SIG-M5 treated with dmso at 0.1 percent for 504 hours (cell line): ENCODE data around the gene PAGE4.

Experiments
- DNase-seq: peaks from one replicate; lab custom pipeline; 2025; ENCODE audit not compliant: unreplicated experiment; lab: John Stamatoyannopoulos, UW

Gene PAGE4

GRCh38 chrX:49868739-49869138 is 39.6 kb downstream of the PAGE4 start:
- no peak for DNase-seq

DNA sequence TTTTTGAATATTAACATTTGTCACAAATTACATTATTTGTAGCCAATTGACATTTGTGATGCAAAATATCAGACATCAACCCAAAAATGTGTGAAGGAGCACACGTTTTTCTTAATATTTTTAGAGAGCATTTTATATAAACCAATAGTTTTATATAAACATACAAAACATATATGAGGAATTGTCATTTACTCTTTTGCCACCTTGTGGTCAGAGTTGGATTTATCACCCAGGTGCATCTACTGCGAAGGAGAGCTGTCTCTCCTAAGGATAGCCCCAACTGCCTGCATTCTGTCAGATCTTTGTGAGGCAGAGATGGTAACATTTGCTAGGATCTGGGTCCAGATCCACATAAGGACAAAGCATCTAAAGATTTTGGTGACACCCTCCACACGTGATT is 47.6 kb downstream of the PAGE4 start:
- peak; percentile 0 for DNase-seq

DNA sequence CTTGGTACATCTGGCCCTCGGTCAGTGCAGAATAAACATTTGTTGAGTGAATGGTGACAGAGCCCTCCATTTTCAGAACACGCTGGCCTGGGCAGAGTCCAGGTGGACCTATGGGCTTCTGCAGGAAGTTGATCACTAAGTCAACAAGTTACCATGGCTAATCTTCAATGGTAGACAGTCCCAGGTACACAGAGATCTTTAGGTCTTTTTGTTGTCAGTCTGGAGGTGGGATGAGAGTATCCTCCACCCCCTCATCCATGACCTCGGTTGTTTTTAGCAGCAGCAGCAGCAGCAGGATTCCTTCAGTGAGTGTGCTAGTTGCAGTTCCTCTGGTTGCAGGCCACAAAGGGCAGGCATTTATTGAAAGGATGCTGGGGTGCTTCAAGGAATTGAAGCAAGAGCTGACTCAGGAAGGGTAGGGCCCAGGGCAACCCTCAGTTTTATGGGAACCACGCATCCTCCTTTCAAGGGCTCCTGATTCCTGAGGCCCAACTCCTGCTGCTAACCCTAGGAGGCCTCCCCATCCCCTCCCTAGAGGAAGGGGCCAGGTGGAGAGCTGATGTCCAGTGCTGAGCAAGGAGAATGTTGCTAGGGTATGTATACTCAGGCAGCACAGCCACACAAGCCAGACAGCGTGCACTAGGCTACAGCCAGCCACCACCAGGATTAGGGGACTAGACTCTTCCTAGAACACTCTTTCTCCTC is 48.4 kb downstream of the PAGE4 start:
- DNase-seq, result peak; percentile 4

DNA sequence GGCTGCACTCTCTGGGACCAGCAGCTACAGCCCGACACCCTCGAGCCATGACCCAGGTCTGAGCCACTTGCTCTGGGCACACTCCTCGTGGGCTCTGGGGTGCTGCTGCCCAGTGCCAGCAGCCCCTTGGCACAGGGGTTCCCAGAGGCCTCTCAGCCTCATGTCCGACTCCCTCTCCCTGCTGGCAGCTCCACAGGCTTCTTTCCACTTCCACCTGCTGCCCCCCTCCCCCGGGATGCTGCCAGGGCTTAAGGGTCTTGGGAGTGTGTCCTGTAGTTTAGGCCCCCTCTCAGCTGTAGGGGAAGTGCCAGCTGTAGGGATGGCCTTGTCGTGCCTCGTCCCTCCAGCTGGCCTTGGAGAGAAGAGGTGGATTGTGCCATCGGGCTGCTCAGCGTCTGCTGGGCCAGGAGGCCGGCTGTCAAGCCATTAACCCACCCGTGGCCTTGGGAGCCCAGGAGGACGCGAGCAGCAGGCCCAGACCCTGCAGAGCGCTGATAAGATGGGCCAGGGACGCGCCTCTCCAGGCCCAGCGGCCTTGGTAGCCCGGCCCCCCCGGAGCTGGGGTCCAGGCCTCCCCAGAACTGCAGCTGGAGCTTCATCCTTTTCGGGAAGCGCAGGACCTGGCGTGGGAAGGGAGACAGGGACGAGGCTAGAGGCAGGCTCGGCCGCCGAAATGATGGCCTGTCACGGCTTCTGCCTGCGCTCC is 49.2 kb downstream of the PAGE4 start:
- DNase-seq, result no peak

GRCh38 chrX:49878834-49879655 is 49.9 kb downstream of the PAGE4 start, which contains the start of gene USP27X:
Gene USP27X (plus strand): TSS chrX:49879484. CDS start chrX:49880308, 824 bp downstream.
- DNase-seq, result peak; percentile 56

- no peak for DNase-seq
These were observed 50.7 kb downstream of the PAGE4 start for GRCh38 chrX:49879656-49880277.

DNA sequence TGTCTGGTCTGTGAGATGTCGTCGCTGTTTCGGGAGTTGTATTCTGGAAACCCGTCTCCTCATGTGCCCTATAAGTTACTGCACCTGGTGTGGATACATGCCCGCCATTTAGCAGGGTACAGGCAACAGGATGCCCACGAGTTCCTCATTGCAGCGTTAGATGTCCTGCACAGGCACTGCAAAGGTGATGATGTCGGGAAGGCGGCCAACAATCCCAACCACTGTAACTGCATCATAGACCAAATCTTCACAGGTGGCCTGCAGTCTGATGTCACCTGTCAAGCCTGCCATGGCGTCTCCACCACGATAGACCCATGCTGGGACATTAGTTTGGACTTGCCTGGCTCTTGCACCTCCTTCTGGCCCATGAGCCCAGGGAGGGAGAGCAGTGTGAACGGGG is 51.6 kb downstream of the PAGE4 start:
- no peak for DNase-seq
